ENCODE results near the gene SFTA2. TPM values are rescaled to one million over a fixed set of nuclear protein-coding genes. Genes with fewer than 3 reads are reported as not detected.
"Not testable (repeated sequence)": the region's sequence is repeated elsewhere in the genome, so short reads cannot be mapped to it uniquely, and the experiment has no call there.

Gene SFTA2
- total and polyA plus RNA-seq, 10 of the 15 experiments (the other 5 are each of a cell fraction or from before 2014, with no cell fraction given) = 0.15 to 0.92 (median 0.33) TPM; not detected in 4

DNA sequence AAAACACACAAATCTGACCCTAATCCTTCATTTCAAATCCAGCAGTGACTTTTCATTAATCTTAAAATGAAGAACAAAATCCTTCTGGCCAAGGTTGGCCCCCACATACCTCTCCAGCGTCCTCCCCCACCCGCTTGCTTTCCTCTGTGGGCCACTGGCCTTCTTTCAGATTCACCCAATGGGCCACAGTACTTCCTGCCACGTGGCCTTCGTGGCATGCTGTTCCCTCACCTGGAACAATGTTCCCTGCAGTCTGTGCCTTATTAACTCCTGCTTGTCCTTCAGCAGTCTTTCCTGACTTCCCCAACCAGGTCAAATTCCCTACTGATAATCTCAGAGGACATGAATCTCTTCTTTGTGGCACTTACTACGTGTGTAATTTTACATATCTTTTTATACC, 29.3 kb downstream of the SFTA2 start (continued):
- TF ChIP-seq, protein P1, sequence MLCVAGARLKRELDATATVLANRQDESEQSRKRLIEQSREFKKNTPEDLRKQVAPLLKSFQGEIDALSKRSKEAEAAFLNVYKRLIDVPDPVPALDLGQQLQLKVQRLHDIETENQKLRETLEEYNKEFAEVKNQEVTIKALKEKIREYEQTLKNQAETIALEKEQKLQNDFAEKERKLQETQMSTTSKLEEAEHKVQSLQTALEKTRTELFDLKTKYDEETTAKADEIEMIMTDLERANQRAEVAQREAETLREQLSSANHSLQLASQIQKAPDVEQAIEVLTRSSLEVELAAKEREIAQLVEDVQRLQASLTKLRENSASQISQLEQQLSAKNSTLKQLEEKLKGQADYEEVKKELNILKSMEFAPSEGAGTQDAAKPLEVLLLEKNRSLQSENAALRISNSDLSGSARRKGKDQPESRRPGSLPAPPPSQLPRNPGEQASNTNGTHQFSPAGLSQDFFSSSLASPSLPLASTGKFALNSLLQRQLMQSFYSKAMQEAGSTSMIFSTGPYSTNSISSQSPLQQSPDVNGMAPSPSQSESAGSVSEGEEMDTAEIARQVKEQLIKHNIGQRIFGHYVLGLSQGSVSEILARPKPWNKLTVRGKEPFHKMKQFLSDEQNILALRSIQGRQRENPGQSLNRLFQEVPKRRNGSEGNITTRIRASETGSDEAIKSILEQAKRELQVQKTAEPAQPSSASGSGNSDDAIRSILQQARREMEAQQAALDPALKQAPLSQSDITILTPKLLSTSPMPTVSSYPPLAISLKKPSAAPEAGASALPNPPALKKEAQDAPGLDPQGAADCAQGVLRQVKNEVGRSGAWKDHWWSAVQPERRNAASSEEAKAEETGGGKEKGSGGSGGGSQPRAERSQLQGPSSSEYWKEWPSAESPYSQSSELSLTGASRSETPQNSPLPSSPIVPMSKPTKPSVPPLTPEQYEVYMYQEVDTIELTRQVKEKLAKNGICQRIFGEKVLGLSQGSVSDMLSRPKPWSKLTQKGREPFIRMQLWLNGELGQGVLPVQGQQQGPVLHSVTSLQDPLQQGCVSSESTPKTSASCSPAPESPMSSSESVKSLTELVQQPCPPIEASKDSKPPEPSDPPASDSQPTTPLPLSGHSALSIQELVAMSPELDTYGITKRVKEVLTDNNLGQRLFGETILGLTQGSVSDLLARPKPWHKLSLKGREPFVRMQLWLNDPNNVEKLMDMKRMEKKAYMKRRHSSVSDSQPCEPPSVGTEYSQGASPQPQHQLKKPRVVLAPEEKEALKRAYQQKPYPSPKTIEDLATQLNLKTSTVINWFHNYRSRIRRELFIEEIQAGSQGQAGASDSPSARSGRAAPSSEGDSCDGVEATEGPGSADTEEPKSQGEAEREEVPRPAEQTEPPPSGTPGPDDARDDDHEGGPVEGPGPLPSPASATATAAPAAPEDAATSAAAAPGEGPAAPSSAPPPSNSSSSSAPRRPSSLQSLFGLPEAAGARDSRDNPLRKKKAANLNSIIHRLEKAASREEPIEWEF (IDR thresholded peaks at IDR 0.05; ENCODE audit: insufficient replicate concordance, low read depth, low read length) = no peak

- WGBS (ENCODE audit: insufficient coverage, insufficient replicate concordance, low lambda C conversion rate, missing lambda C conversion rate) = 83% methylated on average over 9 of the region's 9 CpGs
- CTCF ChIA-PET = interaction anchor here (0.7 to 2.0 kb wide), 5 partner anchors 11 to 831 kb away, joined by 3 to 14 read pairs (median 3); partner anchors contain the start of gene VARS2
- H3K4me2 ChIP-seq (ENCODE audit: control insufficient read depth, insufficient read depth) = peak overlapping the region; percentile 65
Measured at GRCh38 chr6:30902196-30902595, 29.8 kb downstream of the SFTA2 start.

More at GRCh38 chr6:30902196-30902595, 29.8 kb downstream of the SFTA2 start:
- intact Hi-C loops (cut with micrococcal nuclease; ENCODE audit: unreplicated experiment); in situ Hi-C loops (cut with MboI); H3K4me3 ChIP-seq; FAIRE-seq; ATAC-seq; H3K27me3 ChIP-seq (replicated peaks in 1 of 2; ENCODE audit: control insufficient read depth in 2 of 2, insufficient read depth in 2 of 2, low read length in 1 of 2); DNase-seq (ENCODE audit: low read depth, low spot score); H3K9me3 ChIP-seq (replicated peaks; ENCODE audit: control insufficient read depth, insufficient read depth, low read length); H3K9ac ChIP-seq (ENCODE audit: control insufficient read depth, insufficient read depth, low read length); H3K79me2 ChIP-seq (ENCODE audit: control insufficient read depth, insufficient read depth, low read length); H4K20me1 ChIP-seq (ENCODE audit: control insufficient read depth, insufficient read depth); BruUV-seq (replicated peaks): not testable (repeated sequence)
- H3K36me3 ChIP-seq (ENCODE audit: control insufficient read depth in 2 of 2, insufficient read depth in 2 of 2, low read length in 1 of 2) = peaks cover 4 to 10% of the 10 kb centered on the region in 2 experiments; a peak in 2 of 4 replicates
- ChIA-PET RAD21 (ENCODE audit: unreplicated experiment) (interaction anchor here (0.6 to 3.8 kb wide), 5 partner anchors 12 to 300 kb away, joined by 3 to 31 read pairs (median 4); partner anchors contain the start of gene VARS2), SMC1A (ENCODE audit: uncharacterized antibody, unreplicated experiment) (interaction anchor here (1.0 to 2.1 kb wide), 4 partner anchors 12 to 185 kb away, joined by 3 to 6 read pairs (median 4); partner anchors contain the start of gene VARS2), POLR2A (interaction anchor here (6.0 kb wide), 1 partner anchor 12 kb away, joined by 37 read pairs; the partner anchor contains the start of gene VARS2)
- H3K27ac ChIP-seq (ENCODE audit: control insufficient read depth, insufficient read depth) = peak overlapping the region; percentile 30
- H3K4me1 ChIP-seq (ENCODE audit: control insufficient read depth, insufficient read depth, low read length) = peaks cover 32% of the 10 kb centered on the region
- peak overlapping the region; percentile 72; the same call in 1 of the 2 replicates for H2AFZ ChIP-seq (ENCODE audit: control insufficient read depth, low read depth, low read length)
